CD4-positive, alpha-beta T cell treated with Interleukin-6 for 4 hours (primary cell): ENCODE results near the gene COL4A2.
"Not testable (repeated sequence)": the region's sequence is repeated elsewhere in the genome, so short reads cannot be mapped to it uniquely, and the experiment has no call there.

Experiments
- DNase-seq: peaks from one replicate; pipeline ENCODE4 v3.0.0-alpha.2; 2020; ENCODE audit warnings: mixed read lengths

COL4A2 gene

DNA sequence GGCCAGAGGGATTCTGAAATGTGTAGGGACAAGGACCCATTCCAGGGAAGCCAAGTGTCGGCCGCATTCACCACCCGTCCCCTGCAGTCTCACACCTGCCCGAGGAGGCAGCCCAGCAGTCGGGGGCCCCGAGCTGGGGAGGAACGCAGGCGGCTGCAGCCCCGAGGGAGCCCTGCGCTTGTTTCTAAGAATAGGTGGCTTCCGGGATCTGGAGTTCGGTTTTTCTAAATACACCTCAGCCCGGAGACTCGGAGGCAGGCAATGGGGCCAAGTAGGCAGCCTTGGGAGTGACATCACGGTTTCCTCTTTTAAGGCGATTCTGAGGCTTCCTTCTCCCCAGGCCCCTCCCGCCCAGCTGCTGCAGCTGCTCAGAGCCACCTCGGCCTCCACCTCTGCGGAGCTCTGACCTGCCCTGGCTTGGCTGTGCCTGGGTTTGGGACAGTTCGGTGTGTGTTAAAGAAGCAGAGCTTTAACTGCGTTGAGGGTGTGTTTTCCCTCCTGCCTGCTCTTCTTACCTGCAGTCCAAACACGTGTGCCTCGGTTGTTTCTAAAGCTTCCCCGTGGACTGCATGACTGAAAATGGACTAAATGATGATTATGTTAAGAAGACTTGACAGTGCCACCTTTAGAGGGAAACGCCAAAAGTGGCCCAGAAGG, 80.5 kb downstream of the COL4A2 start:
- DNase-seq = peak; percentile 16

GRCh38 chr13:110388108-110388943, 81.2 kb downstream of the COL4A2 start:
- DNase-seq = no peak

DNA sequence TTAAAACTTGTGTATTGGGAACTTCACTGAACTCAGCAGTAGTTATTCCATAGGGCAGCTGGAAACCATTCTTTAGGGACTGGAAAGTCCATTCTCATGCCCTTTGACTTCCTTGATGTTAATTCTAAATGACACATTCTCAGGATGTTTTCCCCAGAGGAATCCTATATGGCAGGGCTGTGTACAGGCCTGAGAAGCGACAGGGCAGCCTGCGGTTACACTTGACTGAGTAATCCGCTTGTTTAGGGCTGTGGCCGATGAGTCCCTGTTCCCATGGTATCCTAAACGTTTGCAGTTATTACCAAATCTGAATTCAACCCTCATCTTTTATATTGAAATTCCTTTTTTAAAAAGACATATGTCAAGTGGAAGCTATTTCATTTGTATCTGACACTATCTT, 83.5 kb downstream of the COL4A2 start:
- DNase-seq = no peak

DNA sequence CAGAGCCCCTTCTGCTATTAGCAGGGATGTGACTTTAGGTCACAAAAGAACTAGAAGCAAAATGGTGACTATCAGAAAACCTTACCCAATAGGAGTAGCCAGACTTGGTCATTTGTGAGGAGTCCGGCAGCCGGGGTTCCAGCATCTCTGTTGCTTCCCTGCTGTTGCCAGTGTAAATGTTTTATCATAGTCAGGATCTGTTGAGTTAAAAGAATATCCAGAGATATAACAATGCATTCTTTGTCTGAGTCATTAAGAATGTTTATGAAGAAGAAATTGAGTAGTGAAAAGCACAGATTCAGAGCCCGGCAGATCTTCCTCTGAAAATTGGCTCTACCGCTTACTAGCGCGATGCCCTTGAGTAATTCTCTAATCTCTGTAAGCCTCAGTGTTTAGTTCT, 84.2 kb downstream of the COL4A2 start:
- no peak for DNase-seq

GRCh38 chr13:110392510-110393240, 85.6 kb downstream of the COL4A2 start:
- DNase-seq = no peak

GRCh38 chr13:110393761-110394160, 86.7 kb downstream of the COL4A2 start:
- DNase-seq = no peak

DNA sequence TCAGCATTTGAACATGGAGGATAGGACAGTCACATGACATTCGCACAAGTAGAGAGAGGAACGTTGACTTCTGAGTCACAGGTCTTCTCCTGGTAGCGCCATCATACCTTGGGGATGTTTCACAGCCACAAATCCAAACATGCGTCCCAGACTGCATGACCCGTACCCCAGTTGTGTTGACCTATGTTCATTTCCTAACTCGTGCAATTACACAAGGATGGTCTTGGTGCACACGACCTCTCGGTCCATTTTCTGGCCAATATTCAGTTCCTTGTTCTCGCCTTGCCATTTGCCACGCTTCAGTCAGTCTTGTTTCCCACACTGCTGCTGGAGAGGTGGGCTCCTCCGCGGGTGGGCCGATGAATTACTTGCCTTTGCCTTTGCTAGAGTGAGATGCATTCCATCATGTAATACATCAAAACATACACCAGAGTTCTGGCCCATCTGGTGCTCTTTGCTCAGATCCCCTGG, 87.3 kb downstream of the COL4A2 start:
- DNase-seq = no peak

GRCh38 chr13:110395616-110396015, 88.5 kb downstream of the COL4A2 start:
- DNase-seq = not testable (repeated sequence)

DNA sequence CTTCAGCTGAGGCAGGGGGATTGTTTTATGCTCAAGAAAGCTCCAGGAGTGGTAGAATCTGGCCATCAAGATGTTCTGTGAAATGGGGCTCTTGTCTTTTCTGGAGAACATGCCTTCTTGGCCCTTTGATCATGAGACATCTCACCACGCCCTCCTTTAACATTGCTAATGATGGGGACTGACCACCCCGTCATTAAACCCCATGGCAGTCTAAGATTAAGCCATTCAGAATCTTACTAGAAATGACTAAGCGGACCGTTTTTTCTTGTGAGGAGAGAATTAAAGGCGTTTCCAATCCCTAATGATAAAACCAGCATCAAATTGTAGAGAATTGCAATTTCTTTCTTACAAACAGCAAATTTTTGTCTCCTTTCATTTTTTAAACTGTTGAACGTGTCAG, 89.4 kb downstream of the COL4A2 start:
- DNase-seq = no peak

GRCh38 chr13:110396913-110397381, 89.9 kb downstream of the COL4A2 start:
- DNase-seq = no peak

GRCh38 chr13:110397436-110398115, 90.5 kb downstream of the COL4A2 start:
- no peak for DNase-seq

DNA sequence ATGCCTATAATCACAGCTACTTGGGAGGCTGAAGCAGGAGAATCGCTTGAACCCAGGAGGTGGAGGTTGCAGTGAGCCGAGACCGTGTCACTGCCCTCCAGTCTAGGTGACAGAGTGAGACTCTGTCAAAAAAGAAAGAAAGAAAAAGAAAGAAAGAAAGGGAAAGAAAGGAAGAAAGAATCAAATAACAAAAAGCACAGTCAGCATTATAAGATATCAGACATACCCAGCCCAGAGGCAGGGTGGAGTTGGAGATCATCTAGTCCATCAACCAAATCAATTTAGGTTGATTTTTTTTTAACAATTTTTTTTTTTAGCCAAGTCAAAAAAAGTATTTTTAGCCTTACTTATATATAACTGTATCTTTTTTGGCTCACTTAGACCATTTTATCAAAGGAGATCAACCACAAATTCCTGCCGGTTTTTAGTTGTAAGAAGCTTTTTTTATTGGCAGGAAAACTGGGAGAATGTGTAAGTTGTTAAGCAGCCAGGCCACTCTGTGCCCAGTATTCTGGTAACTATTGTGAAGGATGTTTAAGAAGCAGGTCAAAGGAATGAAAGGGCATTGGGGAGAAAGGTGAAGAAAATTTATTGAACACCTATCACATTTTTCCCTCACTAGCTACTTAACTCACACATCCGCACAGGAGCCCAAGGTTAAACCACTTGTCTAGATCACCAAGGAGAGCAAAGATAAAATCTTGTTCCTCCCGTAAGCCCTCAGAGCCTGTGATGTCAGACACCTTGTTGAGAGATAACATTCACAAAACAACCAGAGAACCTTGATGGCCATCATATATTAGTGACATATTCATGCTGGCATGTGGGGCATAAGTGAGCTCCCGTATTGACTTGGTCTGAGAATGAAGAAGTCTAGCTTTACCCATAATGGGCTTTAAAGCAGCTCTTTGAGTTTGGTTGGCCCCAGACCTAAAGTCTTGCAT, 91.8 kb downstream of the COL4A2 start:
- no peak for DNase-seq

DNA sequence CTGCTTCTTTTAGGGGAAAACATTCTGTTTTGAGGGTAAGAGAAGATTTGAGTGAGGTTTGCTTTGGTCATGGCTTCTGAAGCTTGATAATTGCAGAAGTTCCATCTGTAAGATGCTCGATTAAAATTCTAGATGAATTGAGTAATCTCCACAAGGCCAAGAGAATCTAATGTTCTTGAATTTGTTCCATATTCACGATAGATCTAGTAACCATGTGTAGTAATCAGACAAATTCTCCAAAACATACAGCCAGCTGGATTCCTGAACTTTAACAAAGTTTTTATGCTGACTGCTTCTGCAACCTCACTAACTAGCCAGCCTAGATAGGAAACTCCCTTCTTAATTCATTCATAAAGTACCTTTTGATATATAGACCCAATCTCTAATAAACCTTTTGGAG, 92.7 kb downstream of the COL4A2 start:
- DNase-seq = no peak

GRCh38 chr13:110400786-110401533, 93.9 kb downstream of the COL4A2 start:
- DNase-seq = no peak

DNA sequence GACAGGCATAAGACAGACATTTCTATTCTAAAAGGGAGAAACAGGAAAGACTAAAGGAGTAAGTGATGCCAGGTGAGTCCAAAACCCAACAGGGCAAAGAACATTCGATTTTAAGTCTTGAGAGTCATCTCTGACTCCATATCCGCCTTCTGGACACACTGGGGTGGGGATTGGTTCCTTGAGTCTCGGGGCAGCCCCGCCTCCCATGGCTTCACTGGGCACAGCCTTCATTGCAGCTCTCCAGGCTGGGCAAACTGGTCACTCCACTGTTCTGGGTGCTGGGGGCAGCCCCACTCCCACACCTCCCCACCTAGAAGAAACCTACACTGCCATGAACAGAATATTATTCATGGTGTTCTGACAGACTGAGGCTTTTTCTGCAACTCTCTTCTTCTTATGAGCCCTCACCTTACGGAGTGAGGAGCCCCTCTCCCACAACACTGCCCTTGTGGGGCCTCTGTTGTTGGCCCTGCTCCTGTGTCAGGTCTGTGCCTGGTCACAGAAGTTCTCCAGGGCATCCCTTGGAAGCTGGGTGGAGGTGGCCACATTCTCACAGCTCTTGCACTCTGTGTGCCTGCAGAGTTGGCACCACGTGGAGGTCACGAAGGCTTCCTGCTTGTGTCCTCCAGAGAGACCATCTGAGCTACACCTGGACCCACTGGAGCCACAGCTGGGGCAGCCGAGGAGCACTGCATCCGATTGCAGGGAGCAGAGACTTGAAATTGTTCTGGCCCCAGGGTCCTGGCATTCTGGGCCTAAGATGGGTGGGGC, 95.4 kb downstream of the COL4A2 start:
- DNase-seq = no peak

GRCh38 chr13:110403315-110403714, 96.2 kb downstream of the COL4A2 start:
- DNase-seq = no peak

- no peak for DNase-seq
Measured at GRCh38 chr13:110403721-110404120, 96.6 kb downstream of the COL4A2 start.

GRCh38 chr13:110404321-110404720, 97.2 kb downstream of the COL4A2 start:
- no peak for DNase-seq

GRCh38 chr13:110405597-110406450, 98.7 kb downstream of the COL4A2 start:
- no peak for DNase-seq
